ENCODE results near the gene FBXW8.

The FBXW8 gene

DNA sequence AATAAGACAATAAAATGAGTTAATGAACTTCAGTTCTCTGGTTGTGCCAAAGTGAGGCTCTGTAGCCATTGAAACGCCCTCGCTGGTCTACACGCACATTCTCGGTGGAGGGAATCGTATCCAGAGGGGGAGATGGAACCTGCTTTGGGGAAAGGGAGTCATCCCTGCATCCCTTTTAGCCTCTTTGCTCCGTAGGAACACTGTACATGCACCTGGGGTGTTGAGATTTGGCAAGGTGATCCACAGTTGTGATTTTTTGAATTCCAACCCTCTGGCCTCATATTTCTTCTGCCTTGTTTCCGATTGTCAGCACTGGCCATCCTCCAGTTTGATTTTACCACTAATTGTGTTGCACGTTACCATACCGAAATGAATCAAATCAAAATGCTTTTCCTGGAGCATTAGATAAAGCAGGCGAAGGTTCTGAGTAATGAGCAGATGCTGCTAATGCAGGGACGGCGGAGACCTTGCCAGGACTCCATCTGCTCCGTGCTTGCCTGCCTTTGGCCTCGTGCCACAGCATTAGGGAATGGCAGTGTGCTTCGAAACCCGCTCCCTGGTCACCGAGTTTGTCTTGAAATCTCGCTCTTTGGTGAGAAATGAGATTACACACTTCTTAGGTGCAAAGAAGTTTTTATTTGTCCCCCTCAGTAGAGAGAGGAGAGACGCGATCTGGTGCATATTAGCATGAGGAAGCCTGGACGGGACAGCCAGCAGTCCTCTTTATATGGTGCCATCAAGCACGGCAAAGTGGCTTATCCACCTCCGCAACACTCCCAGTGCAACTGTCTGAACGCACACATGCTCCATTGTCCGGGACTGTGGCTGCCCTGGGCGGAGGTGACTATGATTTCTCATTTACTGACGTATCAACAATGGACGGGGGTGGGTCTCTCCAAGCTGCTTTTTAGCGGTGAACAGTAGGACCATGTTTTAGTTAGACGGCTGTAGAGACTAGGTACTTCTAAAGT lies 59.1 kb downstream of the FBXW8 start:
- no peak for TF ChIP-seq CTCF (IDR thresholded peaks at IDR 0.05; ENCODE audit: extremely low read depth, missing control alignments)
- no peak for DNase-seq (ENCODE audit: low spot score)

GRCh38 chr12:116971222-116971621 lies 60.5 kb downstream of the FBXW8 start:
- no peak for TF ChIP-seq CTCF (IDR thresholded peaks at IDR 0.05; ENCODE audit: extremely low read depth, missing control alignments)
- DNase-seq (ENCODE audit: low spot score), result no peak

DNA sequence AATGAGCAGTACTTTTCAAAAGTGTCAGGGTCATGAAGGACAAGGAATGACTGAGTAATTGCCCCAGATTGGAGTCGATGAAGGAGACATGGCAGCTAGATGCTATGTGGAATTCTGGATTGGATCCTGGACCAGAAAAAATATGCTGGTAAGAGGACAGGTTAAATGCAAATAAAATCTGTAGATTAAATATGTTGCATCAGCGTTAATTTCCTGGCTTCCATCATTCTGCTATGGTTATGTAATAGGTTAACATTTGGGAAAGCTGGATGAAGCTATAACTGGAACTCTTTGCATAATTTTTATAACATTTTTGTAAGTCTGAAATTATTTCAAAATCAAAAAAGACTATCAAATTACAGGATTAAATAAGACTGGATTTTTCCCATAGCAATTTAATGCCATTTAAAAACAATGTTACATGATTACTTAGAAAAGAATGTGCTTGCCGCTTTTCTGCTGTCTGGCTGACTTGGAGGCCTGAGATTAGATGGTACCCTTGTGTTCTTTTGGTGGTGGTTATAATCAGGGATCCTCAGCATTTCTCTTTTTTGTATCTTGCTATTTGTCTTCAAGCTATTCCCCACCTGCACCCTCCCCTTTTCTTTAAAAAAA lies 65.1 kb downstream of the FBXW8 start:
- no peak for TF ChIP-seq CTCF (IDR thresholded peaks at IDR 0.05; ENCODE audit: extremely low read depth, missing control alignments)
- no peak for DNase-seq (ENCODE audit: low spot score)

DNA sequence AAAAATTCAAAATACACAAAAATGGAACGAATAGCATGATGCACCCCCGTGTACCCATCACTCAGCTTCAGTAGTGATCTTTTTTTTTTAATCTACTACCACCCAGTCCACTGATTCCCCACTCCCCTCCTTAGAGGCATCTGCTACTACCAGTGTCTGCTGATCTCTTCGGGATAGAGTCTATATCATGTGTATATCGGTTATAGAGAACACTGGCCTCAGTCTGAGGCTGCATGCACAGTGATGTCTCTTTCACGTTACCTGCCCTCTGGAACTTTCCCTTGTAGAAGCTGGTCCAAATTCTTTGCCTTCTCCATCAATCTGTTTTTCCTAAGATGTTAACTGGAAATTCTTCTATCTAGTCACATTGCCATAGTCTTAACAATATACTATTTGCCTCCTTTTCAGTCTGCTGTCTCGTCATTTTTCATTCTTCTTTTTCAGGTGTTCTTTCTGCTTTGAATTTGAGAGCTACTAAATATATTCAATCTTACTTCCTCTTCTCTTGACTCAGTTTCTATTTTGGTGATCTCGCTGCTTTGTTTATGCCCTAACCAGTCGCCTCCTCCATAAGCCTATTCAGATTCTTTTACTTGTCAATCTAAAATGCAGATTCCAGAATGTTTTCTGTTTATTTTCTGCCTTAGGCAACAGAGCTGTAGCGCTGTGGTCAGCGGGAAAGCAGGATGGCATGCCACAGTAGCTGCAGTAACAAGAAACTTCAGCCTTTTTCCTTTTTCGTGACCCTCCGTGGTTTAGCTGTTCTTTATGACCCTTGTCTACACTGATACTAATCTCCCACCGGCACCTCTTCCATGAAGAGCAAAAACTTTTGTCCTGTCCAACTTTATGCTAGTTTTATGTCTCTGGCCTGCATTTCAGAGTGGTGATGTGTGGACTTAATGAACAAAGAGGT lies 67.0 kb downstream of the FBXW8 start:
- TF ChIP-seq CTCF (IDR thresholded peaks at IDR 0.05; ENCODE audit: extremely low read depth, missing control alignments), result no peak
- DNase-seq (ENCODE audit: low spot score), result no peak

DNA sequence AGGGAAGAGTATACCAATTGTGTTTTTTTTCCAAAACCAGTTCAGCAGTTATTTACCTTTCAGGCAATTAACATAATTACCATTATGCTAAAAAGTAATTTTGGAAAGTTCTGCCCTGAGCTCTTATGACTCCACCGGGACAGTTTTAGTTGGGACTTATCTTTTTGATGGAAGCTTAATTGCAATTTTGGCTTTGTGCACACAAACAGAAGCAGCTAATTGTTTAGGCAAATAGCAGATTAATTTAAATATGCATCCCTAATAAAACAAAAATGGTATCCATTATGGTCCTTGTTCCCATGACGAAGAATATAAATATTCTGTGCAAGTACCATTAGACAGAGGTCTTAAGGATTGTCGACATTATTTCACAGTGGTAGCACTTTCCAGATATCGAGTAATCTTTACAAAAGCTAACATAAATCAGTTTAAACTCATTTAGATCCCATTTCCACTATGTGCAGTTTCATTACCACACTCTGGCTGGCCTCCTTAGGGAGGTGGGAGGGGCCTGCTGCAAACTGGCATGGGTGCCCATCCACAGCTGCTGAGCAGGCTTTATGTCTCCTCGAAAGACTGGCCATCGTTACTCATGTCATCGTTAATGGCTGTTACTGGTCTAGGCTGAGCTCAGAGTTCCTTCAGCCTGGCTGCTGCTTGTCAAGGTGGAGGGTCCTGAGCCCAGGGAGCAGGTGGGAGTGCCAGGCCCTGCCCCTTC lies 68.2 kb downstream of the FBXW8 start:
- TF ChIP-seq CTCF (IDR thresholded peaks at IDR 0.05; ENCODE audit: extremely low read depth, missing control alignments), result no peak
- DNase-seq (ENCODE audit: low spot score), result no peak

DNA sequence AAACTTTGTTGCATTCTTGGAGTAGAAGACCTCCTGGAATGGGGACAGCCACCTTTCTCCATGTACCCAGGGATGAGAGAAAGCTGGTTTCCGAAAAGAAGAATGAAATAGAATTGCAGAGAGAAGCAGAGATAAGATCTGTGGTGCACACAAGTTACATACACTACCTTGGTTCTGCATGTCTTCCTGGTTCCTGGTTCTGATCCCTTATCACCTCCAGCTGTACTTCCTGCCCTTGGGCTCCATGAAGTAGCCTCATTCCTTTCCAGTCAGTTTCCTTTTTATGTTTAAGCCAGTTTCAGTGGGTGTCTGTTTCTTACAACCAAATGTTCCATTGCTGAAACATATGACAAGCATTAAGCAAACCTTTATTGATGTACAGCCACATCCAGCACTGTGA lies 69.3 kb downstream of the FBXW8 start:
- no peak for DNase-seq (ENCODE audit: low spot score)
- no peak for TF ChIP-seq CTCF (IDR thresholded peaks at IDR 0.05; ENCODE audit: extremely low read depth, missing control alignments)

Measured in GM20000 (cell line).